SK-N-MC (cell line): ENCODE measurements around the gene THOC6.
"Not testable (repeated sequence)": the region's sequence is repeated elsewhere in the genome, so short reads cannot be mapped to it uniquely, and the experiment has no call there.

ENCODE experiments used
- EZH2 ChIP-seq: fragments of 200-600 bp; sonication (generic); IDR thresholded peaks from one replicate; pipeline ENCODE4 v1.6.1; 2017; ENCODE audit warnings: antibody characterized with exemption
- FOXP2 ChIP-seq: optimal IDR thresholded peaks from 2 replicates; pipeline ENCODE3; 2011; ENCODE audit warnings: mild to moderate bottlenecking, moderate library complexity; ENCODE audit not compliant: insufficient read depth; ENCODE audit errors: extremely low read length, control extremely low read depth
- POLR2AphosphoS5 ChIP-seq: IDR thresholded peaks from 2 replicates; pipeline ENCODE4 v1.6.1; 2012; ENCODE audit warnings: mild to moderate bottlenecking, low read depth, low read length, borderline replicate concordance

- not testable (repeated sequence) for TF ChIP-seq EZH2, FOXP2, POLR2AphosphoS5
Observed at GRCh38 chr16:3055734-3056115, 31.9 kb downstream of the THOC6 start.
